A673 (cell line): ENCODE data around the gene EEF2KMT.
"Not testable (repeated sequence)": the region's sequence is repeated elsewhere in the genome, so short reads cannot be mapped to it uniquely, and the experiment has no call there.

ENCODE experiments used
- CTCF ChIP-seq: fragments of 300-800, 200-600 bp; sonication (generic); conservative IDR thresholded peaks from 2 replicates; pipeline ENCODE4 v1.5.1; 2017; ENCODE audit warnings: low read depth, mild to moderate bottlenecking, antibody characterized with exemption, low read length, moderate library complexity, mixed read lengths
- EZH2 ChIP-seq: fragments of 200-600 bp; sonication (generic); IDR thresholded peaks from 2 replicates; pipeline ENCODE4 v1.6.1; 2017; ENCODE audit warnings: borderline replicate concordance, low read depth, mild to moderate bottlenecking, mixed read lengths, antibody characterized with exemption, low read length; ENCODE audit not compliant: poor library complexity, severe bottlenecking

- TF ChIP-seq CTCF, EZH2: not testable (repeated sequence)
Measured at GRCh38 chr16:5097061-5097469, 530 bp downstream of the EEF2KMT start.
